ENCODE data around the gene EHD4.

The EHD4 gene

GRCh38 chr15:41994772-41995475, 22.6 kb upstream of the EHD4 start:
- no peak for DNase-seq

- DNase-seq, result no peak
Measured at GRCh38 chr15:41994171-41994650, 21.9 kb upstream of the EHD4 start.

DNA sequence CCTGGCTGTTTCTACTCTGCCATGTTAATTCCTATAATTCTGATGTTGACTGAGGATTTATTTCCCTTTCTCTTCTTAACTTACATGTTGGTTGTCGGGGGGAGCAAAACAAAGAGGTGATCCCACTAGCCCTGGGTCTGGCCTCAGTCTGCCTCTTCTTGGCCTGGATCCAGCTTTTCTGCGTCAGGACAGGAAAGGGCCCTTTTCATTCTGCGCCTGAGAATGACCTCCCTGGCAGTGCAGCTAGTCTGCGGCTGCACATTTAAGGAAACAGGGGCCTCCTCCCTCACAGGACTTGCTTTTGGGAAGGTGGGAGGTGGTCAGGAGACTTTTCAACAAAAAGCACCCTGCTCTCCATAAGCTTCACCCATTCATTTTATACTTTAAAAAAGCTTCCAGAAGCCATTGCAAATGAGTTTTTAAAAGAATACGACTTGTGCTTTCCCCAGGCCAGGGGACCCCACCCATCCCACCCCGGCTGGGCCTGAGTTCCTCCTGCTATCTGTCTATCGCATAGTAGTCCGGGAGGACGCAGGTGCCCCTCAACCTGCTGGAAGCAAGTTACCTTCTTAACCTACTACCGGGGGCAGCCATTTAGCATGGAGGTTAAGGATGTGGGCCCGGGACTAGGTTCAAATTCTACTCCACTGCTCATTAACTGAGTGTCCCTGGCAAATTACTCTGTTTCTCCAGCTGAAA, 21.3 kb upstream of the EHD4 start:
- DNase-seq, result no peak

DNA sequence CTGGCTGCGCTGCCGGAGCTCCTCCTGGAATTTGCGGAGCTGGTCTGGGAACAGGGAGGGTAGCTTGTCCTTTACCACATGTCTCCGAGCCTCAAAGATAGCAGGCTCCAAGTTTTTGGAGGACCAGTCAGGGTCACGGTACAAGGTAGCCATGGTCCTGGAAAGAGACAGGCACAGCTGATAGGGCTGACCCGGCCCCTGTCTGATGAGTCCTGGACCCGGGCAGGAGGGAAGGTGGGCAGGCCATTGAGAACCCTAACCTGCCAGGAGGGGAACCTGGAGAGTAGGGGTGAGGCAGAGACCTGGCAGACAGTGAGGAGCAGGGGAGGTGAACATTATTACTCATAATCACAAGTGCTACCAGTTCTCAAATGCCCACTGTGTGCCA, 20.4 kb upstream of the EHD4 start:
- DNase-seq, result no peak

DNA sequence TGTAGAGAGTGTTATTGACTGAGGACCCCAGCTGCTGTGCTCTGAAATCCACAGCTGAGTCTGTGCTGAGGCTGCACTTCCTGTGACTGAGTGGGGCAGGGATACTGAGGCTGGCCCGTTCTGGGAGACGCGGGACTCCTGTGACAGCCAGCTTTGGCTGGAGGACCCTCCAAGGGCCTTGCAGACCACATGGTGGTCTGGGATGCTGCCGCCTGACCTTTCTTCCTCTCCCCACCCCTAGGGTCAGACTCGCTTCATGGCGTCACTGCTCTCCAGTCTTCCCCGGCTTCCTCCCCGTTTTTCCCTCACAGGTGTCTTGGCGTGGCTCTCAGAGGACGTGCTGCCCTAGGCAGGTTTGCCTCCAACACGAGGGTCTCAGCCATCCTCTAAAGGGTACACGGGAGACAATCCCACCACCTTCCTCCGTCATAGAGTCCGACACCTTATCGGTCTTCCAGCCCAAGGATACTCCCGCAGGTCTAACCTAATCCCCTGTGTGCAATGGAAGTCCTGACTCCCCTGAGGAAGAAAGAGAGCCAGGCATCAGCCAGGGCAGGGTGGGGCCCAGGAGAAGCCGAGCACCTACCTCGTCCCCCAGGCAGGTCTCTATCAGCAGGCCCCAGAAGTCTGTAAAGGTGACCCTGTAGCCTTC, 19.9 kb upstream of the EHD4 start:
- no peak for DNase-seq

GRCh38 chr15:41990691-41991090, 18.3 kb upstream of the EHD4 start:
- DNase-seq, result no peak

- no peak for DNase-seq
Measured at GRCh38 chr15:41990243-41990605, 17.9 kb upstream of the EHD4 start.

DNA sequence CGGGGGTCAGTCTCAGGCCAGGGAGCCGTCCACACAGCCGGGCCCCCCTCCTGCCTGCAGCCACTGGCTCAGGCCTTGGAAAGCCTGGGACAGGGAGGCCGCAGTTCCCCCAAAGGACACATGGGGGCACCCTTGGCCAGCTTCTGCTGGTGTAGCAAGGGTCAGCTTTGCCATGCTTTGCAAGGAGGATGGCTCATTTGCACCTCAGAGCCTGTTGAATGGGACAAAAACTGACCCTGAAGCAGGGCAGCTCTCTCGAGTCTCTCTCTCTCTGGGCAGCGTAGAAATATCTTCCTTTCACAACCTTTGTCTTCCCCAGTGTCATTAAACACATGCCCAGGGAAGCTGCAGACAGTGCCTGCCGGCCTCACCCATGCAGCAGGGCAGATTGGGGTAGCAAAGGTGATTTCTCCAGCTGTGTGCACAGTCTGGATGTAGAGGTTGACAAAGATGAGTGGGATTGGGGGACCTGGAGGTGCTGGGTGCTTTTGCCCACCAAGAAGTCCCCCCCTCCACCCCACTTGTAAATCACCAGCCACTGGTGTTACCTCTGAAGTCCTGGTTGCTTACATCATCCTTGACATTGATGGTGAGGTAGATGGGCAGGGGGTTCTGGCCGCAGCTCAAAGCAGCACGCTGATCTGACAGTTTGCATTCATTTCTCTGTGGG, 17.4 kb upstream of the EHD4 start:
- DNase-seq, result peak; percentile 66

DNA sequence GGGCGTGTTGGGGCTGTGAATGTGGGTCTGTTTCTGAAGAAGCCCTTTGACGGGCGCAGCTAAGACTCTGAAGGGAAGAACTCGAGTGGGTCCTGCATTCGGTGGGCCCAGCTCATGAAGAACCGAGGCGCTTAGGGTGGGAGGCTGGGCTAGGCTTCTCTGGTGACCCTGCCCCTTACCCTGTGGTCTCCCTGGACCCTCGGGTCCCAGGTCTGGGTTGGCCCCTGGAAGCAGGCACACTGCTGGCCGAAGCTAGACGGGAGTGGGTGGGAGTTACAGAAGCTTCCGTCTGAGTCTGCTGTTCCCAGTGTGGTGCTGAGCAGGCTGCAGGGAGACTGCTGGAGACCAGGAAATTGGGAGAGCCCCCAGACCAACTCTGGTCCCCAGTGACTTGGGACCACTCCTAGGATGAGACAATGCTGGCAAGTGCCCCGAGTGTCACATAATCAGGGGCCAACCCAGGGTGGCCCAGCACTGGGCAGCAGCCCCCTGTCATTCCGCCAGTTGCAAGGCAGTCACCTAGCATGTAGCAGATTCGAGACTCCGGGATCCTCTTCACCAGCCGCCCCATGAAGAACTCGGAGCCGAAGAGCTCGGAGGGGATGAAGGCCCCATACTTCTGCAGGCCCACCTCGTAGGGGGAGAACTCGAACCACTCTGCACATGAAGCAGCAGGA, 16.7 kb upstream of the EHD4 start:
- no peak for DNase-seq

DNA sequence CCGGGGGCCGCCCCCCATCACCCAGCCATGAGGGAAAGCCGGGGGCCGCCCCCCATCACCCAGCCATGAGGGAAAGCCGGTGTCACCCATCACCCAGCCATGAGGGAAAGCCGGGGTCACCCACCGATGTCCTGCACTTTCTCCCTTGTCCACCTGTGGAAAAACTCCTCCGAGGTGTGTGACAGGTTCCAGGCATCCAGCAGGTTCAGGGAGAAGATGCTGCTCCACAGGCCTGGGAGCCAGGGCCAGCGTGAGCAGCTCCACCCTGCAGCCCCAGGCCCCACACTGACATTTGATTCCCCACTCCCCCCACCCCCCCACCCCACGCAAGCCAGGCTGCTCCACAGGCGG, 15.5 kb upstream of the EHD4 start:
- DNase-seq, result no peak

- no peak for DNase-seq
Measured at GRCh38 chr15:41987246-41987924, 15.0 kb upstream of the EHD4 start.

GRCh38 chr15:41985236-41986160, 13.1 kb upstream of the EHD4 start:
- DNase-seq, result no peak

DNA sequence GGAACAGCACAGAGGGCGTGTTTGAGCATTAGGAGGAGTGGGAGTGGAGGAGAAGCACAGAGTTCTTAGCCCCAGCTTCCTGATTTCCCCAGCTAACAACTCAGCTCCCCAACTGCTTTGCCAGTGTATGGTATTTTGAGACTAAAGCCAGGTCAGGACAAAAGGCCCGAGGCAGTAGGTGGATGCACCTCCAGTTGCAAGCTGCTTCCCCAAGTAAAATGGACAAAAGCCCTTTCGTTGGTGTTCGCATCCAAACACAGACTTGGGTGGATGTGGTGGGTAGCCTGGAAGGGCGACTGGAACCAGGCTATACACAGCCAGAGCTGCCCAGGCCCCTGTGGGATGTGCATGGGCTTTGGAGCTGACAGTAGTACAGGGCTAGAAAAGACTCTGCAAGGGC, 12.3 kb upstream of the EHD4 start:
- DNase-seq, result no peak

DNA sequence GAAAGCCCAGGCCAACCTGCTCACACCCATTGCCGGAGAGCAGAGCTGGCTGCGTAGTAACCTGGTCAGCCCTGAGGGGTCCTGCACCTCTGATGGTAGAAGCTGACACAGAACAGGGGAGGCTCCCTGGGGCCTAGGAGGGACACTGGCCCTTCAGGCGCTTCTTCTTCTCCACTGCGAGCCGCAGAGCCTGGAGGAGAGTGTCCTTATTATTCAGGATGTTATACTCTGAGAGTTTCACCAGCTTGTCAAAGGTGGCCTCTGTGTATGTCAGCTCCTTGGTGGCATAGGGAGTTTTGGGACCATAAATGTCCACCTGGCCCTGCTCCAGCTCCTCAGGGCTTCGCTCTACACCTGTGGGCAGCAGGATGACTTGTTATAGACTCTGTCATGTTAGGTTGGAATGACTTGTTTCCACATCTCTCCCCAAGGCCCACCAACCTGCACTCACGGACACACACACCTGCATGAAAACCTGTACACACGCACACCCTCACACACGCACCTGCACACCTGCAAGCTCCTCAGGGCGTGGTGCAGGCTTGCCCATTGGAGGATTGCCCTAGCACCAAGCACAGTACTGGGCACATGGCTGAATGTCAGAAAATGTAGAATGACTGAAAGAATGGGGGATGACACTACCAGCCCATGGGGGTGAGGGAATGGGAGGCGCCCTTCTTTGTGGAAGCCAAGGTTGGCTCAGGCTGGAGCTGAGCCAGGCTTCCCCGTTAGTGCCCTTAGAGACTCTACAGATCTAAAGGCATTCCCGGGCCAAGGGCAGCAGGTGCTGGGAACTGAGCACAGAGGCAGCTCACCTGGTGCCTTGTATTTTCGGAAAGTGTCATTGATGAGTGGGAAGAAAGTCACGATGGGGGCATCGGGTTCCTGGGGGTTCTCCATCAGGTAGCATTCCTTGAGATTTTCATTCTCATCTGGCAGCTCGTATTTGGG, 11.5 kb upstream of the EHD4 start:
- DNase-seq, result no peak

DNA sequence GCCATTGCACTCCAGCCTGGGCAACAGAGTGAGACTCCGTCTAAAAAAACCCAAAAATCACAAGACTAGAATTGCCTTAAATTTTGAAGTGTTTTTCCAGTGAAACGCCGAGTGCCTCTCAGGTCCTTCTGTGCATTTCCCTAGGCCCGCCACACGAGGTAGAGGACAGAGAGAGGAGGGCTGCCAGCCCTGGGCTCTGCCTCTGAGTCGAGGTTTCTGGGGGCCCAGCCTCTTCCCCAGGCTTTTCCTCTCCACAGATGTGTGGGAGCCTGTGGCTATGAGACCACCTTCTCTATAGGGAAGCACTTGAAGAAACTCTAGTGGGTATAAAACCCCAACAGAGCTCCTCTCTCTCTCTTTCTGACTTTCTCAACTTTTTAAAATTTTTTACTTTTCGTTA, 10.9 kb upstream of the EHD4 start:
- no peak for DNase-seq

- DNase-seq, result no peak
Measured at GRCh38 chr15:41982133-41982930, 10.0 kb upstream of the EHD4 start.

GRCh38 chr15:41981371-41982132, 9.2 kb upstream of the EHD4 start:
- no peak for DNase-seq

DNA sequence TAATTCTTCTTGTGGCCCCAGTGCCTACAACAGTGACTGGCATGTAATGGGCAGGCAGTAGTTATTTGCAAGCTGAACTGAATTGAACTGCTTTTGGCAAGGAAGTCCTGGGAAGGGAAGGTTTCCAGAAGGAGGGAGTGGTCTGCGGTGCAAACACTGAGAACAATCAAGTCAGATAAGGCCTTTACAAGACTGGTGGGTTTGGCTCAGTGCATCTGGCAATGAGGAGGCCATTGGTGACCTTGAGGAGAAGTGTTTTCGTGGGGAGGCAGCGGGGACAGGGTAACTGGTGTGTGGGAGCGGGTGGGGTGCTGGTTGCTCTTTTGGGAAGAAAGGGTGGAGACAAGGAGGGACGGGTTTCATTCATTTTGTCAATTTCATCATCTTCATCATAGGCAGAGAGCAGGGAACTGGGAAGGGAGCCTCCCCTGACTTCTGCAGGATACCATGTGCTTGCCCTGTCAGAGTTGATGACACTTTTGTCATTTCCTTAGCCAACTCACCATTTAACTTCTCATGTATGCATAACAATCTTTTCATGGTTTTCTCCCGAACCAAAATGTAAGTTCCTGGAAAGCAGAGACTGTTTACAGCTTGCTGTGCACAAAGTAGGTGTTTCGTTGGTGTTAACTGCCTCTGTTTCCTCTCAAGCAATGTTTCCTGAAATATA, 8.4 kb upstream of the EHD4 start:
- DNase-seq, result peak; percentile 53

Data from hematopoietic multipotent progenitor cell treated with erythropoietin and hydrocortisone succinate and interleukin-3 and kit ligand, for 8 days (in vitro differentiated cells).